SK-N-SH (cell line): ENCODE data around the gene NAMPT. TPM values are rescaled to one million over a fixed set of nuclear protein-coding genes. Genes with fewer than 3 reads are reported as not detected.

Experiments
- CTCF ChIA-PET: fragments of 300-600, 350-600 bp; formaldehyde crosslinking; extraction: SDS; loops from one replicate; lab custom pipeline; 2021; lab: Yijun Ruan, JAX
- POLR2A ChIA-PET: fragments of 350-600 bp; sonication (Branson Sonifier 250); formaldehyde crosslinking; extraction: SDS; loops from one replicate; lab custom pipeline; 2020; ENCODE audit warnings: antibody characterized with exemption, inconsistent platforms; lab: Yijun Ruan, JAX
- DNase-seq: peaks from one replicate; pipeline ENCODE4 v3.0.0; 2012
- H2AFZ ChIP-seq: fragments of 200-600 bp; sonication (generic); 2 replicates; pipeline ENCODE4 v1.8.1; 2016; ENCODE audit warnings: antibody characterized with exemption, mild to moderate bottlenecking, low read depth
- H3F3A ChIP-seq: fragments of 200-600 bp; sonication (generic); replicated peaks from 2 replicates; pipeline ENCODE3; 2016; ENCODE audit warnings: antibody characterized with exemption, mild to moderate bottlenecking; ENCODE audit not compliant: insufficient read depth
- H3K27ac ChIP-seq, 2 experiments: fragments of 200-500 bp in 1 of 2; fragments of 200-600 bp in 1 of 2; sonication (Bioruptor generic) in 1 of 2; sonication (generic), shearing (Covaris generic) in 1 of 2; 2 replicates each; pipeline versions ENCODE4 v1.5.1 to v1.6.1; 2014 to 2016; ENCODE audit warnings: low read depth in 2 of 2, inconsistent platforms in 1 of 2, low read length in 1 of 2, mild to moderate bottlenecking in 1 of 2, mixed read lengths in 1 of 2
- H3K27me3 ChIP-seq: fragments of 200-600 bp; sonication (generic), shearing (Covaris generic); 2 replicates; pipeline ENCODE4 v1.6.1; 2016; ENCODE audit warnings: mixed run types; ENCODE audit not compliant: insufficient read depth
- H3K36me3 ChIP-seq, 2 experiments: fragments of 200-500 bp in 1 of 2; fragments of 200-600 bp in 1 of 2; sonication (Bioruptor generic) in 1 of 2; sonication (generic) in 1 of 2; replicated peaks in 1 of 2; 2 replicates each; pipeline versions ENCODE3 to v1.5.1; 2014 to 2016; ENCODE audit warnings: low read length in 1 of 2, mild to moderate bottlenecking in 1 of 2; ENCODE audit not compliant: insufficient read depth in 2 of 2, control insufficient read depth in 1 of 2
- H3K4me1 ChIP-seq, 2 experiments: fragments of 200-500 bp in 1 of 2; fragments of 200-600 bp in 1 of 2; sonication (Bioruptor generic) in 1 of 2; sonication (generic), shearing (Covaris generic) in 1 of 2; 2 replicates each; pipeline versions ENCODE4 v1.5.1 to v1.6.1; 2014 to 2016; ENCODE audit warnings: low read depth in 1 of 2, low read length in 1 of 2, mixed run types in 1 of 2; ENCODE audit not compliant: insufficient read depth in 2 of 2, control insufficient read depth in 1 of 2
- H3K4me2 ChIP-seq: fragments of 200-600 bp; sonication (generic), shearing (Covaris generic); 2 replicates; pipeline ENCODE4 v1.6.1; 2017; ENCODE audit warnings: mixed run types
- H3K4me3 ChIP-seq, 2 experiments: fragments of 200-500 bp in 1 of 2; fragments of 200-600 bp in 1 of 2; sonication (Bioruptor generic) in 1 of 2; sonication (generic), shearing (Covaris generic) in 1 of 2; 2 replicates each; pipeline versions ENCODE4 v1.5.1 to v1.8.1; 2014 to 2016; ENCODE audit warnings: low read depth in 2 of 2, inconsistent platforms in 1 of 2, low read length in 1 of 2, mild to moderate bottlenecking in 1 of 2, mixed read lengths in 1 of 2, moderate library complexity in 1 of 2
- H3K79me2 ChIP-seq: fragments of 200-600 bp; sonication (generic); 2 replicates; pipeline ENCODE4 v1.8.1; 2017; ENCODE audit warnings: mild to moderate bottlenecking; ENCODE audit not compliant: insufficient read depth
- H3K9ac ChIP-seq: fragments of 200-600 bp; sonication (generic); 2 replicates; pipeline ENCODE4 v1.6.1; 2017; ENCODE audit warnings: mixed run types
- H3K9me2 ChIP-seq: fragments of 200-600 bp; sonication (generic); 2 replicates; pipeline ENCODE4 v1.6.1; 2017; ENCODE audit warnings: mixed run types
- H3K9me3 ChIP-seq: fragments of 200-600 bp; sonication (generic); 2 replicates; pipeline ENCODE4 v1.6.1; 2017; ENCODE audit warnings: mixed run types, mild to moderate bottlenecking, moderate library complexity
- H4K20me1 ChIP-seq: fragments of 200-600 bp; sonication (generic); 2 replicates; pipeline ENCODE4 v1.6.1; 2017; ENCODE audit warnings: mild to moderate bottlenecking, mixed run types; ENCODE audit not compliant: insufficient read depth
- EP300 ChIP-seq, 2 experiments: IDR thresholded peaks; 2 replicates each; pipeline versions ENCODE4 v1.4.0 to v1.6.1; 2012; ENCODE audit warnings: borderline replicate concordance in 1 of 2, low read depth in 1 of 2, low read length in 1 of 2
- FOSL2 ChIP-seq: IDR thresholded peaks from 2 replicates; pipeline ENCODE4 v1.4.0; 2012; ENCODE audit warnings: low read depth, mild to moderate bottlenecking, moderate library complexity, borderline replicate concordance
- GABPA ChIP-seq: IDR thresholded peaks from 2 replicates; pipeline ENCODE4 v1.4.0; 2012; ENCODE audit warnings: low read depth, mild to moderate bottlenecking
- JUND ChIP-seq: IDR thresholded peaks from 2 replicates; pipeline ENCODE4 v1.4.0; 2012
- MEF2A ChIP-seq: IDR thresholded peaks from 2 replicates; pipeline ENCODE4 v1.4.0; 2012; ENCODE audit warnings: low read depth, borderline replicate concordance
- MXI1 ChIP-seq: IDR thresholded peaks from 2 replicates; pipeline ENCODE4 v1.6.1; 2012; ENCODE audit warnings: mild to moderate bottlenecking, low read depth, low read length, improper control_type of control experiment
- NFIC ChIP-seq: IDR thresholded peaks from 2 replicates; pipeline ENCODE4 v1.4.0; 2012; ENCODE audit warnings: borderline replicate concordance
- NRF1 ChIP-seq: IDR thresholded peaks from 2 replicates; pipeline ENCODE4 v1.6.1; 2012; ENCODE audit warnings: low read depth, mild to moderate bottlenecking, low read length
- POLR2AphosphoS5 ChIP-seq: IDR thresholded peaks from 2 replicates; pipeline ENCODE4 v1.6.1; 2012; ENCODE audit warnings: low read depth, low read length
- RCOR1 ChIP-seq: fragments of 150-350 bp; IDR thresholded peaks from 2 replicates; pipeline ENCODE4 v1.6.1; 2017; ENCODE audit warnings: antibody characterized with exemption, low read length
- RFX5 ChIP-seq: IDR thresholded peaks from 2 replicates; pipeline ENCODE4 v1.6.1; 2012; ENCODE audit warnings: mild to moderate bottlenecking, improper control_type of control experiment, low read length
- RXRA ChIP-seq: IDR thresholded peaks from 2 replicates; pipeline ENCODE4 v1.4.0; 2012; ENCODE audit warnings: low read depth, mild to moderate bottlenecking, borderline replicate concordance
- TCF12 ChIP-seq: IDR thresholded peaks from 2 replicates; pipeline ENCODE4 v1.4.0; 2012
- TEAD4 ChIP-seq: IDR thresholded peaks from 2 replicates; pipeline ENCODE4 v1.4.0; 2012; ENCODE audit warnings: mild to moderate bottlenecking, borderline replicate concordance; ENCODE audit not compliant: insufficient read depth
- WGBS: methylation state at CpG from one replicate; pipeline ENCODE4 v1.1.6; 2017; ENCODE audit warnings: low lambda C conversion rate; 5-methylcytosine and 5-hydroxymethylcytosine counted together
- polyA plus RNA-seq, 3 experiments: library from polyadenylated mRNA; depleted of rRNA; stranded (reverse); fragments of >200 nt; gene quantifications; 2 replicates each; pipeline ENCODE4 v1.2.3, GENCODE V29; 2012
- TF ChIP-seq, protein P1 (sequence below): IDR thresholded peaks from 2 replicates; pipeline ENCODE4; 2012
- TF ChIP-seq, protein P2 (sequence below): IDR thresholded peaks from 2 replicates; pipeline ENCODE4 v1.4.0; 2012; ENCODE audit warnings: low read depth, borderline replicate concordance
- TF ChIP-seq, protein P3 (sequence below): IDR thresholded peaks from 2 replicates; pipeline ENCODE4 v1.4.0; 2012; ENCODE audit warnings: low read depth
- TF ChIP-seq, protein P4 (sequence below): fragments of 200-600 bp; sonication (generic); IDR thresholded peaks from 2 replicates; pipeline ENCODE4 v1.6.1; 2017; ENCODE audit warnings: antibody characterized with exemption, mild to moderate bottlenecking, moderate library complexity
- TF ChIP-seq, protein P5 (sequence below): fragments of 150-350 bp; IDR thresholded peaks from 2 replicates; pipeline ENCODE4 v1.6.1; 2016; ENCODE audit warnings: mild to moderate bottlenecking, low read depth, low read length

The NAMPT gene
- polyA plus RNA-seq, 1 of the 3 experiments (the other 2 are of a cell fraction): 20.1 TPM

DNA sequence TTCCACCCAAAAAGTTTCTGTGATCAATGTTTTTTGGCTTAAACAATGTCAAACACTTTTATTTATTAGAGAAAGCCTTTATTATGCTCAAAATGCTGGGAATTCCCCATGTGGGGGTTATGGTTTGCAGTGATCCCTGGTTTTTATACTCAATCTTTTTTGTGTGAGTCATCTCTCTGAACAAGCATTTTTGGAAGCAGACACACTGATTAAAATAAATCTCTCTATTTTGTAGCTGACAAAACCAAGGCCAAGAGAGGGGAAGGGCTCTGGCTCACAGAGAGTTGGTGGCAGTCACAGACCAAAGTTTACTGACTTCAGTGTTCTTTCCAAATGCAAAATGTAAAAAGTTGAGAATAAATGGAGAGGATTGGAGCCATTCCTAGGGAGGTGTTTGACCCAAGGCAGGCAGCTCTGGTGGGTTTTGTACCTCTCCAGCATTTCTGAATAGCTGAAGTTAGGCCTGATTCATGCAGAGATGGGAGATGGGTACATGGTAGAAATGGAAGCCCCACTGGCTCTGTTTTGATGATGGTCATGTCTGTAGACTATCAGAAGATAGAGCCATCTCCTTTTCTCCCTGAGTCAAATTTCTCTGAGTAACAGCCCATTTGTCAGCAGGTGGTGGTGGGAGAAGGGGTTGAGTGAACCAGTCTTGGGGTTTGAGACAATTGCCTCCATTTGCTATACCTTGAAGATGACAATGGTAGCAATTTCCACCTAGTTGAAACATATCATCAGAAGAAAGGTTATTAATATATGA is 45.4 kb upstream of the NAMPT start:
- ChIA-PET CTCF (interaction anchor here (1.6 to 1.8 kb wide), 2 partner anchors 11 to 406 kb away, joined by 5 to 6 read pairs; no protein-coding TSS in a partner anchor), POLR2A (no interaction called here)
- DNase-seq: no peak
- Histone ChIP-seq H3K9ac (peak overlapping the region; percentile 11; the same call in 1 of the 2 replicates), H2AFZ (no peak overlapping the region), H3K9me2 (no peaks in the 10 kb centered on the region), H3K4me1 (peaks cover 4 to 14% of the 10 kb centered on the region in 2 experiments; a peak in 3 of 4 replicates), H3F3A (peaks cover 8% of the 10 kb centered on the region), H3K27ac (peak overlapping the region; percentile 54 to 83; a peak in 3 of 4 replicates), H4K20me1 (no peaks in the 10 kb centered on the region), H3K4me3 (no peak overlapping the region), H3K27me3 (no peaks in the 10 kb centered on the region), H3K79me2 (no peaks in the 10 kb centered on the region), H3K9me3 (0 out of 2 replicates have a peak, but pooled peaks cover 2% of the 10 kb centered on the region), H3K4me2 (peak overlapping the region; percentile 30), H3K36me3 (no peaks in the 10 kb centered on the region)
- TF ChIP-seq POLR2AphosphoS5 (peak; percentile 61; the same call in 1 of the 2 replicates), EP300 (IDR thresholded peaks at IDR 0.05; ENCODE audit: borderline replicate concordance in 1 of 2, low read depth in 1 of 2, low read length in 1 of 2) (peak; percentile 28 to 74), RXRA (0 out of 2 replicates have a peak, but pooled peaks have one; percentile 22), NFIC (peak; percentile 60; the same call in 1 of the 2 replicates), NRF1 (no peak), TCF12 (peak; percentile 90), GABPA (0 out of 2 replicates have a peak, but pooled peaks have one; percentile 10), JUND (peak; percentile 91), MEF2A (peak; percentile 52; the same call in 1 of the 2 replicates), FOSL2 (peak; percentile 90), TEAD4 (peak; percentile 56; the same call in 1 of the 2 replicates), RFX5 (no peak), MXI1 (no peak)
- TF ChIP-seq, protein P1, sequence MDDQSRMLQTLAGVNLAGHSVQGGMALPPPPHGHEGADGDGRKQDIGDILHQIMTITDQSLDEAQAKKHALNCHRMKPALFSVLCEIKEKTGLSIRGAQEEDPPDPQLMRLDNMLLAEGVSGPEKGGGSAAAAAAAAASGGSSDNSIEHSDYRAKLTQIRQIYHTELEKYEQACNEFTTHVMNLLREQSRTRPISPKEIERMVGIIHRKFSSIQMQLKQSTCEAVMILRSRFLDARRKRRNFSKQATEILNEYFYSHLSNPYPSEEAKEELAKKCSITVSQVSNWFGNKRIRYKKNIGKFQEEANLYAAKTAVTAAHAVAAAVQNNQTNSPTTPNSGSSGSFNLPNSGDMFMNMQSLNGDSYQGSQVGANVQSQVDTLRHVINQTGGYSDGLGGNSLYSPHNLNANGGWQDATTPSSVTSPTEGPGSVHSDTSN: peak; percentile 91
- TF ChIP-seq, protein P2, sequence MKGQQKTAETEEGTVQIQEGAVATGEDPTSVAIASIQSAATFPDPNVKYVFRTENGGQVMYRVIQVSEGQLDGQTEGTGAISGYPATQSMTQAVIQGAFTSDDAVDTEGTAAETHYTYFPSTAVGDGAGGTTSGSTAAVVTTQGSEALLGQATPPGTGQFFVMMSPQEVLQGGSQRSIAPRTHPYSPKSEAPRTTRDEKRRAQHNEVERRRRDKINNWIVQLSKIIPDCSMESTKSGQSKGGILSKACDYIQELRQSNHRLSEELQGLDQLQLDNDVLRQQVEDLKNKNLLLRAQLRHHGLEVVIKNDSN: no peak

DNA sequence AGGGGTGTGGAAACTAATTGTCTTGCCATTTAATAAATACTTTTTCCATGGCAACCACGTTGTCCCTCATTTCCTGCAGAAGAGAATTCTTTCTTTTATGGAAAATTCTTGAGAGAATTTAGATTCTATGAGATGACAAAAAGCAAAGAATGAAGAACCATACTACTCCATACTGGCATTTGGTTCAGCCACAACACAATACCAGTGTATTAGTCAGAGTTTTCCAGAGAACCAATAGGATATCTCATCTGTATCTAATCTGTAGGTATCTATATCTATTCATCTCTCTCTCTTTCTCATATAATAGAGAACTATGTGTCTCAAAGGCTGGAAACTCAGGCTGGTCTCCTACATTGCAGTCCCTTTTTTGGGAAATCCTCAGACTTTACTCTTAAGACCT is 44.6 kb upstream of the NAMPT start:
- no peak for DNase-seq
- Histone ChIP-seq H3F3A (peaks cover 8% of the 10 kb centered on the region), H4K20me1 (no peaks in the 10 kb centered on the region), H2AFZ (no peak overlapping the region), H3K4me3 (no peak overlapping the region), H3K4me2 (peak overlapping the region; percentile 30), H3K9me3 (no peaks in the 10 kb centered on the region), H3K27me3 (no peaks in the 10 kb centered on the region), H3K79me2 (no peaks in the 10 kb centered on the region), H3K36me3 (no peaks in the 10 kb centered on the region), H3K4me1 (peaks cover 4 to 14% of the 10 kb centered on the region in 2 experiments; a peak in 3 of 4 replicates)
- ChIA-PET CTCF (no interaction called here), POLR2A (no interaction called here)
- no peak for TF ChIP-seq NFIC
- TF ChIP-seq, protein P3, sequence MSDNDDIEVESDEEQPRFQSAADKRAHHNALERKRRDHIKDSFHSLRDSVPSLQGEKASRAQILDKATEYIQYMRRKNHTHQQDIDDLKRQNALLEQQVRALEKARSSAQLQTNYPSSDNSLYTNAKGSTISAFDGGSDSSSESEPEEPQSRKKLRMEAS: no peak
- TF ChIP-seq, protein P4, sequence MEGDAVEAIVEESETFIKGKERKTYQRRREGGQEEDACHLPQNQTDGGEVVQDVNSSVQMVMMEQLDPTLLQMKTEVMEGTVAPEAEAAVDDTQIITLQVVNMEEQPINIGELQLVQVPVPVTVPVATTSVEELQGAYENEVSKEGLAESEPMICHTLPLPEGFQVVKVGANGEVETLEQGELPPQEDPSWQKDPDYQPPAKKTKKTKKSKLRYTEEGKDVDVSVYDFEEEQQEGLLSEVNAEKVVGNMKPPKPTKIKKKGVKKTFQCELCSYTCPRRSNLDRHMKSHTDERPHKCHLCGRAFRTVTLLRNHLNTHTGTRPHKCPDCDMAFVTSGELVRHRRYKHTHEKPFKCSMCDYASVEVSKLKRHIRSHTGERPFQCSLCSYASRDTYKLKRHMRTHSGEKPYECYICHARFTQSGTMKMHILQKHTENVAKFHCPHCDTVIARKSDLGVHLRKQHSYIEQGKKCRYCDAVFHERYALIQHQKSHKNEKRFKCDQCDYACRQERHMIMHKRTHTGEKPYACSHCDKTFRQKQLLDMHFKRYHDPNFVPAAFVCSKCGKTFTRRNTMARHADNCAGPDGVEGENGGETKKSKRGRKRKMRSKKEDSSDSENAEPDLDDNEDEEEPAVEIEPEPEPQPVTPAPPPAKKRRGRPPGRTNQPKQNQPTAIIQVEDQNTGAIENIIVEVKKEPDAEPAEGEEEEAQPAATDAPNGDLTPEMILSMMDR: no peak
- TF ChIP-seq GABPA: no peak
- no peak for TF ChIP-seq RCOR1
- TF ChIP-seq, protein P5, sequence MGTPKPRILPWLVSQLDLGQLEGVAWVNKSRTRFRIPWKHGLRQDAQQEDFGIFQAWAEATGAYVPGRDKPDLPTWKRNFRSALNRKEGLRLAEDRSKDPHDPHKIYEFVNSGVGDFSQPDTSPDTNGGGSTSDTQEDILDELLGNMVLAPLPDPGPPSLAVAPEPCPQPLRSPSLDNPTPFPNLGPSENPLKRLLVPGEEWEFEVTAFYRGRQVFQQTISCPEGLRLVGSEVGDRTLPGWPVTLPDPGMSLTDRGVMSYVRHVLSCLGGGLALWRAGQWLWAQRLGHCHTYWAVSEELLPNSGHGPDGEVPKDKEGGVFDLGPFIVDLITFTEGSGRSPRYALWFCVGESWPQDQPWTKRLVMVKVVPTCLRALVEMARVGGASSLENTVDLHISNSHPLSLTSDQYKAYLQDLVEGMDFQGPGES: no peak
- TF ChIP-seq JUND: no peak
- TF ChIP-seq, all 33 proteins: peak for 0
- H3K9ac ChIP-seq: peak overlapping the region; percentile 11; the same call in 1 of the 2 replicates
- 11% methylated on average over 1 of the region's 1 CpG for WGBS
- H3K27ac ChIP-seq: peak overlapping the region; percentile 44 to 83; a peak in 3 of 4 replicates
- H3K9me2 ChIP-seq: no peaks in the 10 kb centered on the region
